Endodermal cell (in vitro differentiated cells): ENCODE results near the gene OR5A2. TPM values are rescaled to one million over a fixed set of nuclear protein-coding genes. Genes with fewer than 3 reads are reported as not detected.
A peak's percentile ranks its signal among the peaks of the same experiment; 100 is the strongest.

Experiments
- DNase-seq: peaks from one replicate; pipeline ENCODE4 v3.0.0-alpha.2; 2017
- H3K27ac ChIP-seq: 2 replicates; pipeline ENCODE4 v1.5.1; 2013; ENCODE audit warnings: mild to moderate bottlenecking, low read depth, low read length, moderate library complexity
- H3K27me3 ChIP-seq: 2 replicates; pipeline ENCODE4 v1.6.1; 2013; ENCODE audit warnings: mild to moderate bottlenecking, low read length, moderate library complexity; ENCODE audit not compliant: insufficient read depth, control insufficient read depth, poor library complexity, severe bottlenecking
- H3K36me3 ChIP-seq: 2 replicates; pipeline ENCODE4 v1.7.0; 2013; ENCODE audit warnings: mild to moderate bottlenecking, low read length, moderate library complexity; ENCODE audit not compliant: control insufficient read depth, insufficient read depth
- H3K4me1 ChIP-seq: one replicate; pipeline ENCODE4 v1.7.0; 2013; ENCODE audit warnings: low read length; ENCODE audit not compliant: control insufficient read depth, insufficient read depth
- H3K4me3 ChIP-seq: 2 replicates; pipeline ENCODE4 v1.5.1; 2013; ENCODE audit warnings: mild to moderate bottlenecking, low read length, moderate library complexity
- H3K9ac ChIP-seq: 2 replicates; pipeline ENCODE4 v1.6.1; 2013; ENCODE audit warnings: mild to moderate bottlenecking, low read length, moderate library complexity; ENCODE audit not compliant: poor library complexity, severe bottlenecking; ENCODE audit errors: extremely low read depth
- H3K9me3 ChIP-seq: 2 replicates; pipeline ENCODE4 v1.6.1; 2013; ENCODE audit warnings: mild to moderate bottlenecking, low read length, moderate library complexity; ENCODE audit not compliant: control insufficient read depth
- H3K27ac Mint-ChIP-seq: 2 replicates; pipeline ENCODE4 v1.8.0; 2020; ENCODE audit warnings: mixed read lengths
- H3K27me3 Mint-ChIP-seq: 2 replicates; pipeline ENCODE4 v1.8.0; 2021; ENCODE audit warnings: mild to moderate bottlenecking, mixed read lengths; ENCODE audit not compliant: insufficient read depth
- H3K36me3 Mint-ChIP-seq: 2 replicates; pipeline ENCODE4 v1.8.0; 2020; ENCODE audit warnings: low read depth, mixed read lengths
- H3K4me1 Mint-ChIP-seq: 2 replicates; pipeline ENCODE4 v1.8.0; 2020; ENCODE audit warnings: mixed read lengths
- H3K4me3 Mint-ChIP-seq: 2 replicates; pipeline ENCODE4 v1.8.0; 2020; ENCODE audit warnings: mild to moderate bottlenecking, moderate library complexity, mixed read lengths
- H3K9me3 Mint-ChIP-seq: 2 replicates; pipeline ENCODE4 v1.8.0; 2020; ENCODE audit warnings: mild to moderate bottlenecking, mixed read lengths
- WGBS, 2 experiments: methylation state at CpG; one replicate each; pipeline versions ENCODE4 v1.1.5 to v1.1.7; 2013; ENCODE audit warnings: missing lambda C conversion rate in 2 of 2, mixed read lengths in 1 of 2; ENCODE audit not compliant: insufficient coverage in 1 of 2, insufficient read length in 1 of 2; 5-methylcytosine and 5-hydroxymethylcytosine counted together
- total RNA-seq, 2 donors: library from RNA; stranded (reverse); fragmentation: NEBNext Ultra II Directional in 1 of 2; extraction: Animal tissue kit (Norgen Biotek cat#: 25700) in 1 of 2; gene quantifications; 2 replicates in 1 of 2; 3 replicates in 1 of 2; pipeline ENCODE4 v1.2.1, GENCODE V29; 2021
- TF ChIP-seq, protein P1 (sequence below): fragments of 200-600 bp; sonication (generic); conservative IDR thresholded peaks from 2 replicates; pipeline ENCODE4 v1.5.0; 2021; ENCODE audit warnings: antibody characterized with exemption, mild to moderate bottlenecking

The OR5A2 gene
- total RNA-seq, 2 donors from 2014 or later, result not detected

DNA sequence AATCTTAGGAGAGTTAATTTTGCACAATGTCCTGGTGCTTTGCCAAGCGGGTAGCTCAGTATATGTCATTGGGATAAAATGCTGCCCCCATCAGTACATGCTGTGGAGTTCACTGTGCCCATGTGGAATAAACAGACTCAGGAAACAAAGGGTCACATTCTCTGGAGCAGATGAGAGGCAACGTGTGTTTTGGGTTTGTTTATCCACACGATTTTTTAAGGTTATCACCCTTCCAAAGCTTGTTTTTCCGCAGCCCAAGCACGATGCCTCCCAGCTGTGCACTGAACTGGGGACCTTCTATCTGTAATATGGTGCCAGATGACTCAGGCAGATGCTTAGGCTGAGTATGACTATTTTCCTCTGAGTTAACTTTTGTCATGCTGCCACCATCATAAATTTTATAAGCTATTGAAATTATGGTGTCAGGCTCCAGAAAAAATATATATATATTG, 37.0 kb upstream of the OR5A2 start:
- H3K27ac ChIP-seq, result no peak overlapping the region
- H3K9ac ChIP-seq, result no peak overlapping the region
- TF ChIP-seq, protein P1, sequence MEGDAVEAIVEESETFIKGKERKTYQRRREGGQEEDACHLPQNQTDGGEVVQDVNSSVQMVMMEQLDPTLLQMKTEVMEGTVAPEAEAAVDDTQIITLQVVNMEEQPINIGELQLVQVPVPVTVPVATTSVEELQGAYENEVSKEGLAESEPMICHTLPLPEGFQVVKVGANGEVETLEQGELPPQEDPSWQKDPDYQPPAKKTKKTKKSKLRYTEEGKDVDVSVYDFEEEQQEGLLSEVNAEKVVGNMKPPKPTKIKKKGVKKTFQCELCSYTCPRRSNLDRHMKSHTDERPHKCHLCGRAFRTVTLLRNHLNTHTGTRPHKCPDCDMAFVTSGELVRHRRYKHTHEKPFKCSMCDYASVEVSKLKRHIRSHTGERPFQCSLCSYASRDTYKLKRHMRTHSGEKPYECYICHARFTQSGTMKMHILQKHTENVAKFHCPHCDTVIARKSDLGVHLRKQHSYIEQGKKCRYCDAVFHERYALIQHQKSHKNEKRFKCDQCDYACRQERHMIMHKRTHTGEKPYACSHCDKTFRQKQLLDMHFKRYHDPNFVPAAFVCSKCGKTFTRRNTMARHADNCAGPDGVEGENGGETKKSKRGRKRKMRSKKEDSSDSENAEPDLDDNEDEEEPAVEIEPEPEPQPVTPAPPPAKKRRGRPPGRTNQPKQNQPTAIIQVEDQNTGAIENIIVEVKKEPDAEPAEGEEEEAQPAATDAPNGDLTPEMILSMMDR, result peak; percentile 38
- H3K4me1 Mint-ChIP-seq, result no peaks in the 10 kb centered on the region
- H3K9me3 Mint-ChIP-seq, result no peaks in the 10 kb centered on the region
- no peak overlapping the region for H3K27ac Mint-ChIP-seq
- no peaks in the 10 kb centered on the region for H3K27me3 ChIP-seq
- no peaks in the 10 kb centered on the region for H3K36me3 ChIP-seq
- H3K4me3 Mint-ChIP-seq, result no peak overlapping the region
- DNase-seq, result no peak
- WGBS, 2 experiments, result 67 to 78% methylated on average over 3 to 5 of the region's 5 CpGs
- H3K9me3 ChIP-seq, result no peaks in the 10 kb centered on the region
- no peaks in the 10 kb centered on the region for H3K36me3 Mint-ChIP-seq
- no peaks in the 10 kb centered on the region for H3K4me1 ChIP-seq
- H3K4me3 ChIP-seq, result no peak overlapping the region
- H3K27me3 Mint-ChIP-seq, result no peaks in the 10 kb centered on the region

DNA sequence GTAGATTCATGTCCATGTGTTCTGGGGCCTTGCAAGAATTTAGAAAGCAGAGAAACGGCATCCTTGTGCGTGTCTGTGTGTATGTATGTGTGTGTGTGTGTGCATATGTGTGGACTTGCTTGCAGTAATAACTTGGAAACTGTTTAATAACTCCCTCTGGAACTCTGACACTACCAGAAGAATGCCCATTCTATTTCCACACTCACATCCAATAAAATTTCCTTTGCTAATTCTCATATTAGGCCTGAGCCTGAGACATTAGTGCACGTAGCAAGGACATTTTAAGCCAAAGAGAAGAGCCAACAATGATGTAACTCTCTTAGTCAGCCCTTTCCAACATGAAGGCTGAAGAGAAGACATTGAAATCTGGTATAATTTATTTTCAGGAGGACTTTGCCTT, 33.7 kb upstream of the OR5A2 start:
- no peaks in the 10 kb centered on the region for H3K36me3 ChIP-seq
- H3K4me1 ChIP-seq, result no peaks in the 10 kb centered on the region
- no peak for DNase-seq
- TF ChIP-seq, protein P1, result no peak
- H3K9me3 Mint-ChIP-seq, result no peaks in the 10 kb centered on the region
- no peaks in the 10 kb centered on the region for H3K36me3 Mint-ChIP-seq
- no peak overlapping the region for H3K27ac Mint-ChIP-seq
- H3K27ac ChIP-seq, result no peak overlapping the region
- no peaks in the 10 kb centered on the region for H3K4me1 Mint-ChIP-seq
- H3K27me3 ChIP-seq, result no peaks in the 10 kb centered on the region
- WGBS, 2 experiments, result 79 to 100% methylated on average over 1 to 3 of the region's 3 CpGs
- H3K9me3 ChIP-seq, result no peaks in the 10 kb centered on the region
- no peak overlapping the region for H3K4me3 Mint-ChIP-seq
- no peak overlapping the region for H3K4me3 ChIP-seq
- H3K27me3 Mint-ChIP-seq, result no peaks in the 10 kb centered on the region
- no peak overlapping the region for H3K9ac ChIP-seq

DNA sequence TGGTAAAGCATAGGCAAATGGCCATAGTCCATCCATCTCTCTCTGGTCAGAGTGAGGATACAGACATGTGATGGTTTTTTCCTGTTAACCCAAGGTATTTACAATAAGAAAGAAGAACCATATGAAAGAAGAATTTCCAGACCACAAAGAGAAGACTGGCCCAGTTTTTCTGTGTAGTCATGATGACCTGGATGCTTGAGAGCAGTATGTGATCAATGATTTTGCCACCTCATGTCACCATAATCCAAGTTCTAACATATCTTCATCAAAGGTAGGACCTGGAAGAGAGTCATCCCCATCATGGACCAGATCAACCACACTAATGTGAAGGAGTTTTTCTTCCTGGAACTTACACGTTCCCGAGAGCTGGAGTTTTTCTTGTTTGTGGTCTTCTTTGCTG, 30.4 kb upstream of the OR5A2 start, which contains the start of gene OR4D6:
OR4D6 (plus strand) TSS at position 301 of the 400 bp plus-strand sequence; CDS start at position 301, 0 bp downstream.
- Histone ChIP-seq H3K9me3 (no peaks in the 10 kb centered on the region), H3K27me3 (no peaks in the 10 kb centered on the region), H3K27ac (no peak within 1 kb of the TSS), H3K36me3 (no peaks in the 10 kb centered on the region), H3K4me1 (no peaks in the 10 kb centered on the region), H3K9ac (no peak within 1 kb of the TSS), H3K4me3 (no peak within 1 kb of the TSS)
- Mint-ChIP-seq H3K9me3 (no peaks in the 10 kb centered on the region), H3K36me3 (no peaks in the 10 kb centered on the region), H3K27ac (no peak within 1 kb of the TSS), H3K4me3 (no peak within 1 kb of the TSS), H3K27me3 (no peaks in the 10 kb centered on the region), H3K4me1 (no peaks in the 10 kb centered on the region)
- TF ChIP-seq, protein P1, result no peak
- DNase-seq, result no peak
- 53% methylated on average over 2 of the region's 2 CpGs; no CpG with 5 or more reads in 1 of the 2 experiments for WGBS, 2 experiments
